Small intestine (tissue), 7 donors: Measurements from ENCODE around the gene G3BP2. TPM values are rescaled to one million over a fixed set of nuclear protein-coding genes. Genes with fewer than 3 reads are reported as not detected.

ENCODE experiments used
- DNase-seq, 2 donors: peaks; one replicate each; pipeline versions ENCODE4 v3.0.0 to v3.0.0-alpha.2; 2013
- FAIRE-seq: peaks from 2 replicates; lab custom pipeline; 2012; peaks lifted over from hg19 to GRCh38; lab: Jason Lieb, UNC
- H3K27ac ChIP-seq, 3 donors: one replicate each; pipeline ENCODE4 v1.5.1; 2013; ENCODE audit warnings: low read length in 2 of 3, mild to moderate bottlenecking in 2 of 3, control low read depth in 1 of 3, inconsistent platforms in 1 of 3, low read depth in 1 of 3, moderate library complexity in 1 of 3
- H3K27me3 ChIP-seq, 3 donors: one replicate each; pipeline ENCODE4 v1.6.1; 2013; ENCODE audit warnings: low read length in 3 of 3, inconsistent platforms in 1 of 3; ENCODE audit not compliant: control insufficient read depth in 3 of 3, insufficient read depth in 3 of 3
- H3K36me3 ChIP-seq, 3 donors: one replicate each; pipeline ENCODE4 v1.6.1; 2013; ENCODE audit warnings: low read length in 3 of 3, inconsistent platforms in 1 of 3, low read depth in 1 of 3, mild to moderate bottlenecking in 1 of 3, moderate library complexity in 1 of 3; ENCODE audit not compliant: control insufficient read depth in 3 of 3, insufficient read depth in 2 of 3
- H3K4me1 ChIP-seq, 3 donors: one replicate each; pipeline ENCODE4 v1.6.1; 2013; ENCODE audit warnings: low read length in 2 of 3, inconsistent platforms in 1 of 3, low read depth in 1 of 3, mild to moderate bottlenecking in 1 of 3, moderate library complexity in 1 of 3; ENCODE audit not compliant: control insufficient read depth in 3 of 3, insufficient read depth in 2 of 3
- H3K4me3 ChIP-seq, 3 donors: one replicate each; pipeline ENCODE4 v1.5.1; 2013; ENCODE audit warnings: low read length in 3 of 3, control low read depth in 1 of 3, inconsistent platforms in 1 of 3, low read depth in 1 of 3, mild to moderate bottlenecking in 1 of 3, moderate library complexity in 1 of 3
- H3K9me3 ChIP-seq, 2 donors: one replicate each; pipeline ENCODE4 v1.6.1; 2013; ENCODE audit warnings: low read depth in 1 of 2, low read length in 1 of 2; ENCODE audit not compliant: control insufficient read depth in 2 of 2, insufficient read depth in 1 of 2
- WGBS, 3 donors: extraction: QIAGEN DNeasy Blood & Tissue Kit; methylation state at CpG; one replicate each; pipeline ENCODE4 v1.1.7; 2013; 5-methylcytosine and 5-hydroxymethylcytosine counted together
- polyA plus RNA-seq, 4 donors: library from polyadenylated mRNA; stranded (reverse) in 3 of 4; unstranded in 1 of 4; fragments of 200-250 nt in 3 of 4; fragments of 120-200 nt in 1 of 4; gene quantifications; one replicate each; pipeline versions ENCODE4 v1.2.1 to v1.2.3, GENCODE V29; 2013
- donor health status: healthy with polysubstance abuse.
- donor health status: control.
- donor health status: control.
- donor health status: Bipolar disorder and iron deficiency.
- donor health status: healthy.

The G3BP2 gene
- polyA plus RNA-seq, 4 donors, result 44.1 to 145 (median 50.0) TPM

- DNase-seq (peak; percentile 60 to 67), FAIRE-seq (no peak)
- WGBS, 3 donors, result 79 to 81% (median 80%) methylated on average over 2 of the region's 2 CpGs
- H3K4me3 ChIP-seq, result no peak overlapping the region
- H3K9me3 ChIP-seq, result no peaks in the 10 kb centered on the region
- no peaks in the 10 kb centered on the region for H3K27me3 ChIP-seq
- no peak overlapping the region for H3K27ac ChIP-seq
- H3K36me3 ChIP-seq, result peaks cover 2 to 16% (median 14%) of the 10 kb centered on the region in 3 donors
- H3K4me1 ChIP-seq, result peaks cover 0 to 5% (median 0%) of the 10 kb centered on the region in 3 donors
Observed at GRCh38 chr4:75653845-75654503, 19.2 kb downstream of the G3BP2 start.

GRCh38 chr4:75644095-75644494 lies 29.1 kb downstream of the G3BP2 start:
- DNase-seq, result no peak
- H3K4me1 ChIP-seq, result no peaks in the 10 kb centered on the region
- 70 to 75% (median 72%) methylated on average over 4 of the region's 4 CpGs for WGBS, 3 donors
- no peak for FAIRE-seq
- no peaks in the 10 kb centered on the region for H3K27me3 ChIP-seq
- peaks cover 6 to 18% (median 15%) of the 10 kb centered on the region in 3 donors for H3K36me3 ChIP-seq
- H3K4me3 ChIP-seq, result no peak overlapping the region
- no peak overlapping the region for H3K27ac ChIP-seq
- H3K9me3 ChIP-seq, result no peaks in the 10 kb centered on the region

GRCh38 chr4:75643651-75644050 lies 29.6 kb downstream of the G3BP2 start:
- H3K4me3 ChIP-seq, result no peak overlapping the region
- 73 to 82% (median 77%) methylated on average over 3 of the region's 3 CpGs for WGBS, 3 donors
- H3K36me3 ChIP-seq, result peaks cover 6 to 18% (median 15%) of the 10 kb centered on the region in 3 donors
- DNase-seq, result no peak
- H3K9me3 ChIP-seq, result no peaks in the 10 kb centered on the region
- no peak for FAIRE-seq
- no peak overlapping the region for H3K27ac ChIP-seq
- H3K27me3 ChIP-seq, result no peaks in the 10 kb centered on the region
- no peaks in the 10 kb centered on the region for H3K4me1 ChIP-seq

GRCh38 chr4:75639124-75639695 lies 34.0 kb downstream of the G3BP2 start:
- Histone ChIP-seq H3K9me3 (no peaks in the 10 kb centered on the region), H3K4me3 (no peak overlapping the region), H3K4me1 (no peaks in the 10 kb centered on the region), H3K27ac (no peak overlapping the region), H3K36me3 (peaks cover 0 to 5% (median 1%) of the 10 kb centered on the region in 3 donors), H3K27me3 (no peaks in the 10 kb centered on the region)
- DNase-seq, result no peak
- WGBS, 3 donors, result 94 to 97% (median 96%) methylated on average over 7 of the region's 7 CpGs
- no peak for FAIRE-seq

GRCh38 chr4:75637827-75638226 lies 35.4 kb downstream of the G3BP2 start:
- no peak for DNase-seq
- no peak overlapping the region for H3K4me3 ChIP-seq
- H3K36me3 ChIP-seq, result peaks cover 0 to 5% (median 0%) of the 10 kb centered on the region in 3 donors
- H3K4me1 ChIP-seq, result no peaks in the 10 kb centered on the region
- H3K27ac ChIP-seq, result no peak overlapping the region
- H3K27me3 ChIP-seq, result no peaks in the 10 kb centered on the region
- no peak for FAIRE-seq
- no peaks in the 10 kb centered on the region for H3K9me3 ChIP-seq
- 95 to 100% (median 96%) methylated on average over 1 of the region's 1 CpG for WGBS, 3 donors

- no peak overlapping the region for H3K27ac ChIP-seq
- H3K4me1 ChIP-seq, result no peaks in the 10 kb centered on the region
- FAIRE-seq, result no peak
- no peaks in the 10 kb centered on the region for H3K9me3 ChIP-seq
- DNase-seq, result no peak
- 78 to 95% (median 85%) methylated on average over 1 of the region's 1 CpG for WGBS, 3 donors
- no peaks in the 10 kb centered on the region for H3K27me3 ChIP-seq
- no peak overlapping the region for H3K4me3 ChIP-seq
- peaks cover 0 to 5% (median 0%) of the 10 kb centered on the region in 3 donors for H3K36me3 ChIP-seq
Observed at GRCh38 chr4:75637176-75637575, 36.0 kb downstream of the G3BP2 start.

- DNase-seq, result no peak
- Histone ChIP-seq H3K27ac (no peak overlapping the region), H3K4me3 (no peak overlapping the region), H3K9me3 (no peaks in the 10 kb centered on the region), H3K4me1 (peaks cover 0 to 5% (median 0%) of the 10 kb centered on the region in 3 donors), H3K27me3 (no peaks in the 10 kb centered on the region), H3K36me3 (no peaks in the 10 kb centered on the region)
- WGBS, 3 donors, result 84 to 88% (median 87%) methylated on average over 2 of the region's 2 CpGs
- FAIRE-seq, result no peak
Observed at GRCh38 chr4:75634951-75635350, 38.3 kb downstream of the G3BP2 start.

GRCh38 chr4:75634281-75634680 lies 38.9 kb downstream of the G3BP2 start:
- Histone ChIP-seq H3K4me3 (no peak overlapping the region), H3K4me1 (peaks cover 0 to 5% (median 0%) of the 10 kb centered on the region in 3 donors), H3K36me3 (no peaks in the 10 kb centered on the region), H3K9me3 (no peaks in the 10 kb centered on the region), H3K27me3 (no peaks in the 10 kb centered on the region), H3K27ac (no peak overlapping the region)
- whole genome bisulfite sequencing, 3 donors, result 50 to 74% (median 58%) methylated on average over 3 of the region's 3 CpGs
- FAIRE-seq (no peak), DNase-seq (no peak)
